Measurements from ENCODE around the gene KLF6.

The KLF6 gene

DNA sequence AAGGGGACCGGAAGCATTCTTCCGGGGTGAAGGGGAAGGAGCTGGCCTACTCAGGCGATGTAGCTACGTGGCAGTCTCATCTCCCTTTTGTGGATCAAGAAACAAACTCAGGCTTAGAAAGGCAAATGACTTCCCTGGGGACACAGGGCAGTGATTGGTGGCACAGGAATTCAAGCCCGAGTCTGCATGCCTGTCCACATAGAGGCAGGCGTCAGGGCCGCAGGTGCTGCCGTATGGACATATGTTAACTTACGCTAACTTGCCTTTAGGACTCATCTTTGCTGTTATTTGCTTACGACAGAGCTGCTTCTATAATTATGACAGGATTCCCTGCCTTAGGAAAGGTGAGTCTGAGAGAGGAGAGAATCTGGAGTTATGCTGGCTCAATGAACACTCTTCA lies 42.3 kb upstream of the KLF6 start:
- H3K36me3 ChIP-seq (ENCODE audit: control insufficient read depth, low read length), result no peaks in the 10 kb centered on the region
- H3K79me2 ChIP-seq (ENCODE audit: control insufficient read depth, low read length), result no peaks in the 10 kb centered on the region
- no peak overlapping the region for H3K4me2 ChIP-seq (ENCODE audit: low read length)
- H3F3A ChIP-seq (ENCODE audit: control insufficient read depth, insufficient read depth), result no peaks in the 10 kb centered on the region
- H4K20me1 ChIP-seq (ENCODE audit: control insufficient read depth, insufficient read depth, low read depth, low read length), result no peaks in the 10 kb centered on the region
- TF ChIP-seq, protein P1, sequence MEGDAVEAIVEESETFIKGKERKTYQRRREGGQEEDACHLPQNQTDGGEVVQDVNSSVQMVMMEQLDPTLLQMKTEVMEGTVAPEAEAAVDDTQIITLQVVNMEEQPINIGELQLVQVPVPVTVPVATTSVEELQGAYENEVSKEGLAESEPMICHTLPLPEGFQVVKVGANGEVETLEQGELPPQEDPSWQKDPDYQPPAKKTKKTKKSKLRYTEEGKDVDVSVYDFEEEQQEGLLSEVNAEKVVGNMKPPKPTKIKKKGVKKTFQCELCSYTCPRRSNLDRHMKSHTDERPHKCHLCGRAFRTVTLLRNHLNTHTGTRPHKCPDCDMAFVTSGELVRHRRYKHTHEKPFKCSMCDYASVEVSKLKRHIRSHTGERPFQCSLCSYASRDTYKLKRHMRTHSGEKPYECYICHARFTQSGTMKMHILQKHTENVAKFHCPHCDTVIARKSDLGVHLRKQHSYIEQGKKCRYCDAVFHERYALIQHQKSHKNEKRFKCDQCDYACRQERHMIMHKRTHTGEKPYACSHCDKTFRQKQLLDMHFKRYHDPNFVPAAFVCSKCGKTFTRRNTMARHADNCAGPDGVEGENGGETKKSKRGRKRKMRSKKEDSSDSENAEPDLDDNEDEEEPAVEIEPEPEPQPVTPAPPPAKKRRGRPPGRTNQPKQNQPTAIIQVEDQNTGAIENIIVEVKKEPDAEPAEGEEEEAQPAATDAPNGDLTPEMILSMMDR (IDR thresholded peaks at IDR 0.05; ENCODE audit: low read depth, low read length, poor library complexity, severe bottlenecking), result no peak
- no peak for TF ChIP-seq EZH2phosphoT487 (IDR thresholded peaks at IDR 0.05; ENCODE audit: borderline replicate concordance, low read length)
- H3K9me2 ChIP-seq (replicated peaks; ENCODE audit: control insufficient read depth, low read length), result no peaks in the 10 kb centered on the region
- H3K4me3 ChIP-seq (ENCODE audit: low read length), result no peak overlapping the region
- H3K27ac ChIP-seq (ENCODE audit: low read depth, low read length), result no peak overlapping the region
- no peaks in the 10 kb centered on the region for H3K9me3 ChIP-seq (ENCODE audit: control insufficient read depth, insufficient read depth, low read length)
- H3K27me3 ChIP-seq (ENCODE audit: control insufficient read depth, low read length), result no peaks in the 10 kb centered on the region
- peaks cover 7% of the 10 kb centered on the region; the same call in 1 of the 2 replicates for H3K4me1 ChIP-seq (ENCODE audit: control insufficient read depth, low read length)

DNA sequence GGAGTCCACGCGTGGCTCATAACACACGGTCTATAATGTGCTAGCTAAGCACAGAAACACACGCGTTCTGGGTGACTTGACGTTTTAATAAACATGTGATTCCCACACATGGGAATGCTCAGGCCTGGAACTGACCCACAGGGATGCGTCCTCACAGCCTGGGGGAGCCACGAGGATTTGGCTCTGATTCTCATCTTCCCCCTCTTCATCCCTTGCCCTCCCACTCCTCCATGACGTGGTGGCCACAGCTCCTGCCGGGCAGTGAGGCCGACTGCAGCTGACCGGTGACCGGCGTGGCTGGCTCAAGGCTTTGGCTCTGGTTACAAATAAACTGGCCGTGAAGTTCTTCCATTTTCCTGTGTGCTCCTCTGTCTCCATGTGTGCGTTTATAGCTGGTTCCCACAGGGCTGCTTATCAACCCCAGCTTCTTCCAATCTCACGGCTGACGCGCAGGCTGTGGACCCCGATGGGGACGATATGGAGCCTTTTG lies 40.9 kb upstream of the KLF6 start:
- Histone ChIP-seq H3K36me3 (ENCODE audit: control insufficient read depth, low read length) (no peaks in the 10 kb centered on the region), H3K4me2 (ENCODE audit: low read length) (no peak overlapping the region), H3K27me3 (ENCODE audit: control insufficient read depth, low read length) (no peaks in the 10 kb centered on the region), H3K4me1 (ENCODE audit: control insufficient read depth, low read length) (peaks cover 7% of the 10 kb centered on the region; the same call in 1 of the 2 replicates), H3K9me2 (replicated peaks; ENCODE audit: control insufficient read depth, low read length) (no peaks in the 10 kb centered on the region), H3F3A (ENCODE audit: control insufficient read depth, insufficient read depth) (no peaks in the 10 kb centered on the region), H3K4me3 (ENCODE audit: low read length) (no peak overlapping the region), H3K9me3 (ENCODE audit: control insufficient read depth, insufficient read depth, low read length) (no peaks in the 10 kb centered on the region), H3K79me2 (ENCODE audit: control insufficient read depth, low read length) (no peaks in the 10 kb centered on the region), H4K20me1 (ENCODE audit: control insufficient read depth, insufficient read depth, low read depth, low read length) (no peaks in the 10 kb centered on the region), H3K27ac (ENCODE audit: low read depth, low read length) (no peak overlapping the region)
- TF ChIP-seq, protein P1 (IDR thresholded peaks at IDR 0.05; ENCODE audit: low read depth, low read length, poor library complexity, severe bottlenecking), result no peak
- TF ChIP-seq EZH2phosphoT487 (IDR thresholded peaks at IDR 0.05; ENCODE audit: borderline replicate concordance, low read length), result no peak

DNA sequence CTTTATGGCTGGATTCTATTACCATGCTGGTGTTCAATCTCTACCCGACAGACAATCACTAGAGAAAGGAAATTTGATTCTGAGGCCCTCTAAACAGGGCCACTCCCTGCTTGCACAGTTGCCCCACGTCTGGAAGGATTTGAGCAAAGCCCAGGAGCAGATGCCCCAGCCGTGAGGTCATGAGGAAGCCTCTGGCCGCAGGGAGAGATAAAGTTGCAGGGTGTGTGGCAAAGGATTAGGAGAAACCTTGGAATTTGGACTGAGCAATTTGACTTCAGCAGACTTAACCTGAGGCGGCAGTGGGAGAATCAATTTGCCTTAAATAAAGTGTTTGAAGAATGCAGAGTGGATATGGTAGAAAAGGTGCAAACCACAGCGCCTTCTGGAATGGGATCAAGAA lies 40.2 kb upstream of the KLF6 start:
- Histone ChIP-seq H3K9me2 (replicated peaks; ENCODE audit: control insufficient read depth, low read length) (no peaks in the 10 kb centered on the region), H3K27ac (ENCODE audit: low read depth, low read length) (no peak overlapping the region), H3K4me3 (ENCODE audit: low read length) (no peak overlapping the region), H3K4me2 (ENCODE audit: low read length) (no peak overlapping the region), H3F3A (ENCODE audit: control insufficient read depth, insufficient read depth) (no peaks in the 10 kb centered on the region), H3K79me2 (ENCODE audit: control insufficient read depth, low read length) (no peaks in the 10 kb centered on the region), H3K4me1 (ENCODE audit: control insufficient read depth, low read length) (peaks cover 7% of the 10 kb centered on the region; the same call in 1 of the 2 replicates), H4K20me1 (ENCODE audit: control insufficient read depth, insufficient read depth, low read depth, low read length) (no peaks in the 10 kb centered on the region), H3K9me3 (ENCODE audit: control insufficient read depth, insufficient read depth, low read length) (no peaks in the 10 kb centered on the region), H3K36me3 (ENCODE audit: control insufficient read depth, low read length) (no peaks in the 10 kb centered on the region), H3K27me3 (ENCODE audit: control insufficient read depth, low read length) (no peaks in the 10 kb centered on the region)
- no peak for TF ChIP-seq EZH2phosphoT487 (IDR thresholded peaks at IDR 0.05; ENCODE audit: borderline replicate concordance, low read length)
- TF ChIP-seq, protein P1 (IDR thresholded peaks at IDR 0.05; ENCODE audit: low read depth, low read length, poor library complexity, severe bottlenecking), result no peak

All from DOHH2 (cell line).